ENCODE results near the gene SLC27A2.

GRCh38 chr15:50190166-50190570, 8.2 kb downstream of the SLC27A2 start:
- TF ChIP-seq GATA2 (IDR thresholded peaks at IDR 0.05; ENCODE audit: low read depth, low read length) = no peak
- TF ChIP-seq GATA3 (IDR thresholded peaks at IDR 0.05; ENCODE audit: low read depth, low read length) = no peak
